Fibroblast of lung (primary cell): Measurements from ENCODE around the gene DPM1. TPM values are rescaled to one million over a fixed set of nuclear protein-coding genes. Genes with fewer than 3 reads are reported as not detected.
A peak's percentile ranks its signal among the peaks of the same experiment; 100 is the strongest.

Experiments used
- DNase-seq, 2 donors: peaks; one replicate each; pipeline versions ENCODE4 v3.0.0 to v3.0.0-alpha.2; 2010; ENCODE audit warnings: low read depth in 2 of 2
- H2AFZ ChIP-seq: 2 replicates; pipeline ENCODE4 v1.5.1; 2012; ENCODE audit warnings: low read length, control low read depth, inconsistent platforms
- H3K27ac ChIP-seq: 2 replicates; pipeline ENCODE4 v1.5.1; 2011; ENCODE audit warnings: low read length, control low read depth; ENCODE audit not compliant: insufficient read depth
- H3K27me3 ChIP-seq: 2 replicates; pipeline ENCODE4 v1.5.1; 2011; ENCODE audit warnings: mild to moderate bottlenecking, low read length; ENCODE audit not compliant: control insufficient read depth, insufficient read depth
- H3K36me3 ChIP-seq: 2 replicates; pipeline ENCODE4 v1.5.1; 2011; ENCODE audit warnings: low read length; ENCODE audit not compliant: control insufficient read depth, insufficient read depth
- H3K4me1 ChIP-seq: 2 replicates; pipeline ENCODE4 v1.5.1; 2011; ENCODE audit warnings: low read length; ENCODE audit not compliant: control insufficient read depth, insufficient read depth; ENCODE audit errors: extremely low read depth
- H3K4me2 ChIP-seq: 2 replicates; pipeline ENCODE4 v1.5.1; 2011; ENCODE audit warnings: low read length, control low read depth; ENCODE audit not compliant: insufficient read depth; ENCODE audit errors: extremely low read depth
- H3K4me3 ChIP-seq, 4 experiments: fragments of 200-600 bp in 1 of 4; sonication (generic) in 1 of 4; replicated peaks in 1 of 4; 2 replicates each; pipeline ENCODE4 v1.5.1; 2011 to 2016; ENCODE audit warnings: low read length in 4 of 4, low read depth in 3 of 4, mild to moderate bottlenecking in 3 of 4, control low read depth in 2 of 4, inconsistent platforms in 1 of 4, mixed read lengths in 1 of 4; ENCODE audit not compliant: insufficient read depth in 1 of 4; ENCODE audit errors: control extremely low read depth in 1 of 4
- H3K79me2 ChIP-seq: 2 replicates; pipeline ENCODE4 v1.5.1; 2012; ENCODE audit warnings: mild to moderate bottlenecking, low read length, inconsistent platforms; ENCODE audit not compliant: control insufficient read depth, insufficient read depth
- H3K9ac ChIP-seq: 2 replicates; pipeline ENCODE4 v1.5.1; 2011; ENCODE audit warnings: mild to moderate bottlenecking, low read length, control low read depth; ENCODE audit not compliant: insufficient read depth
- H3K9me3 ChIP-seq: 2 replicates; pipeline ENCODE4 v1.5.1; 2012; ENCODE audit warnings: low read depth, low read length; ENCODE audit not compliant: control insufficient read depth, insufficient read depth
- H4K20me1 ChIP-seq: 2 replicates; pipeline ENCODE4 v1.5.1; 2011; ENCODE audit warnings: low read length; ENCODE audit not compliant: control insufficient read depth, insufficient read depth; ENCODE audit errors: extremely low read depth
- CTCF ChIP-seq, 2 donors: IDR thresholded peaks in 1 of 2; conservative IDR thresholded peaks in 1 of 2; 1 replicate in 1 of 2; 2 replicates in 1 of 2; pipeline ENCODE4 v1.5.1; 2011 to 2012; ENCODE audit warnings: low read length in 2 of 2, control low read depth in 1 of 2, inconsistent platforms in 1 of 2, low read depth in 1 of 2, mild to moderate bottlenecking in 1 of 2
- EZH2 ChIP-seq: IDR thresholded peaks from 2 replicates; pipeline ENCODE4 v1.5.1; 2012; ENCODE audit warnings: low read length, control low read depth, mild to moderate bottlenecking; ENCODE audit errors: missing control alignments
- polyA plus RNA-seq, 2 donors: library from polyadenylated mRNA; depleted of rRNA in 1 of 2; stranded (reverse) in 1 of 2; unstranded in 1 of 2; fragments of >200 nt; gene quantifications; 2 replicates each; pipeline ENCODE4 v1.2.1, GENCODE V29; 2011 to 2012; ENCODE audit warnings: missing spikeins in 1 of 2
- total RNA-seq: library from RNA; depleted of rRNA; stranded (reverse); fragments of >200 nt; gene quantifications from 2 replicates; pipeline ENCODE4 v1.2.1, GENCODE V29; 2014

Gene DPM1
- total and polyA plus RNA-seq, 2 donors (not counting 1 experiment from before 2014, with no cell fraction given): 60.9 to 89.1 TPM

GRCh38 chr20:50977066-50978021, 19.0 kb upstream of the DPM1 start:
- Histone ChIP-seq H3K9me3 (no peaks in the 10 kb centered on the region), H2AFZ (peak overlapping the region; percentile 36)
- no peak for DNase-seq

GRCh38 chr20:50975701-50976330, 17.5 kb upstream of the DPM1 start:
- DNase-seq: no peak
- peaks cover 15% of the 10 kb centered on the region for H3K4me1 ChIP-seq
- no peaks in the 10 kb centered on the region for H3K36me3 ChIP-seq
- H2AFZ ChIP-seq: no peak overlapping the region
- no peaks in the 10 kb centered on the region for H3K79me2 ChIP-seq
- H3K9me3 ChIP-seq: no peaks in the 10 kb centered on the region
- no peaks in the 10 kb centered on the region for H4K20me1 ChIP-seq
- TF ChIP-seq CTCF (conservative IDR thresholded peaks at IDR 0.05 in 1 of 2, IDR thresholded peaks at IDR 0.05 in 1 of 2; ENCODE audit: low read depth in 1 of 2, low read length in 2 of 2) (no peak), EZH2 (no peak)
- H3K4me3 ChIP-seq: no peak overlapping the region
- H3K9ac ChIP-seq: no peak overlapping the region
- no peak overlapping the region for H3K27ac ChIP-seq
- no peaks in the 10 kb centered on the region for H3K27me3 ChIP-seq
- H3K4me2 ChIP-seq: no peak overlapping the region

More at GRCh38 chr20:50977066-50978021, 19.0 kb upstream of the DPM1 start:
- no peaks in the 10 kb centered on the region for H3K27me3 ChIP-seq
- H3K4me3 ChIP-seq: no peak overlapping the region
- TF ChIP-seq EZH2 (no peak), CTCF (conservative IDR thresholded peaks at IDR 0.05 in 1 of 2, IDR thresholded peaks at IDR 0.05 in 1 of 2; ENCODE audit: low read depth in 1 of 2, low read length in 2 of 2) (no peak)
- no peaks in the 10 kb centered on the region for H3K36me3 ChIP-seq
- H3K4me2 ChIP-seq: peak overlapping the region; percentile 8
- peaks cover 22% of the 10 kb centered on the region for H3K4me1 ChIP-seq
- H4K20me1 ChIP-seq: no peaks in the 10 kb centered on the region
- H3K79me2 ChIP-seq: no peaks in the 10 kb centered on the region
- no peak overlapping the region for H3K9ac ChIP-seq
- no peak overlapping the region for H3K27ac ChIP-seq

- Histone ChIP-seq H3K4me2 (no peak overlapping the region), H3K4me1 (no peaks in the 10 kb centered on the region), H3K9me3 (no peaks in the 10 kb centered on the region), H3K36me3 (no peaks in the 10 kb centered on the region), H3K79me2 (no peaks in the 10 kb centered on the region), H3K9ac (no peak overlapping the region), H4K20me1 (no peaks in the 10 kb centered on the region), H3K27me3 (peaks cover 3% of the 10 kb centered on the region), H2AFZ (no peak overlapping the region), H3K27ac (no peak overlapping the region), H3K4me3 (no peak overlapping the region)
- DNase-seq: no peak
- TF ChIP-seq CTCF (conservative IDR thresholded peaks at IDR 0.05 in 1 of 2, IDR thresholded peaks at IDR 0.05 in 1 of 2; ENCODE audit: low read depth in 1 of 2, low read length in 2 of 2) (no peak), EZH2 (no peak)
Observed at GRCh38 chr20:50969912-50970311, 11.6 kb upstream of the DPM1 start.
